H1 (cell line): ENCODE data around the gene FCER1A. TPM values are rescaled to one million over a fixed set of nuclear protein-coding genes. Genes with fewer than 3 reads are reported as not detected.

Experiments used
- CTCF ChIA-PET: fragments of 300-600 bp; sonication (Branson Sonifier 250); formaldehyde crosslinking; loops from one replicate; lab custom pipeline; 2021; ENCODE audit not compliant: partially characterized antibody; lab: Charles Lee
- POLR2A ChIA-PET: fragments of 300-600 bp; sonication (Branson Sonifier 250); formaldehyde crosslinking; loops from one replicate; lab custom pipeline; 2021; ENCODE audit warnings: inconsistent platforms; ENCODE audit not compliant: partially characterized antibody; lab: Charles Lee
- DNase-seq, 2 experiments: peaks; one replicate each; pipeline versions ENCODE4 v3.0.0 to v3.0.0-alpha.2; 2010 to 2022; ENCODE audit warnings: low spot score in 2 of 2, low read depth in 1 of 2, mixed read lengths in 1 of 2
- FAIRE-seq: peaks from 2 replicates; lab custom pipeline; 2011; peaks lifted over from hg19 to GRCh38; lab: Jason Lieb, UNC
- H2AFZ ChIP-seq: 2 replicates; pipeline ENCODE4 v1.8.1; 2012; ENCODE audit warnings: low read length, inconsistent platforms
- H2AK5ac ChIP-seq: 2 replicates; pipeline ENCODE4 v1.6.1; 2013; ENCODE audit warnings: low read depth, low read length
- H2BK120ac ChIP-seq: replicated peaks from 2 replicates; pipeline ENCODE3; 2013; ENCODE audit warnings: low read depth, low read length, inconsistent platforms
- H2BK12ac ChIP-seq: 2 replicates; pipeline ENCODE4 v1.6.1; 2013; ENCODE audit warnings: low read depth, low read length
- H2BK15ac ChIP-seq: 2 replicates; pipeline ENCODE4 v1.6.1; 2013; ENCODE audit warnings: low read length
- H2BK20ac ChIP-seq: 2 replicates; pipeline ENCODE4 v1.6.1; 2013; ENCODE audit warnings: low read length
- H2BK5ac ChIP-seq: 2 replicates; pipeline ENCODE4 v1.6.1; 2013; ENCODE audit warnings: low read depth, low read length
- H3K14ac ChIP-seq: 2 replicates; pipeline ENCODE4 v1.6.1; 2013; ENCODE audit warnings: inconsistent platforms; ENCODE audit not compliant: insufficient read length
- H3K18ac ChIP-seq: 2 replicates; pipeline ENCODE4 v1.6.1; 2013; ENCODE audit warnings: low read length; ENCODE audit errors: extremely low read depth
- H3K23ac ChIP-seq: 2 replicates; pipeline ENCODE4 v1.6.1; 2013; ENCODE audit warnings: inconsistent platforms; ENCODE audit not compliant: insufficient read length
- H3K23me2 ChIP-seq: 2 replicates; pipeline ENCODE4 v1.6.1; 2013; ENCODE audit warnings: low read depth, low read length
- H3K27ac ChIP-seq: 2 replicates; pipeline ENCODE4 v1.6.1; 2011; ENCODE audit warnings: low read depth, low read length, inconsistent platforms
- H3K27me3 ChIP-seq, 4 experiments: replicated peaks in 1 of 4; 1 replicate in 1 of 4; 2 replicates in 3 of 4; pipeline versions ENCODE4 v1.6.1 to v1.8.1; 2011 to 2013; ENCODE audit warnings: low read length in 3 of 4, mild to moderate bottlenecking in 3 of 4, inconsistent platforms in 2 of 4, mixed read lengths in 2 of 4, moderate library complexity in 1 of 4; ENCODE audit not compliant: control insufficient read depth in 3 of 4, insufficient read depth in 3 of 4; ENCODE audit errors: extremely low read depth in 1 of 4
- H3K36me3 ChIP-seq, 4 experiments: 2 replicates each; pipeline versions ENCODE4 v1.6.1 to v1.8.1; 2011 to 2013; ENCODE audit warnings: mild to moderate bottlenecking in 4 of 4, low read length in 3 of 4, moderate library complexity in 2 of 4, control low read depth in 1 of 4, inconsistent platforms in 1 of 4; ENCODE audit not compliant: insufficient read depth in 4 of 4, control insufficient read depth in 2 of 4
- H3K4ac ChIP-seq: replicated peaks from 2 replicates; pipeline ENCODE3; 2013; ENCODE audit warnings: low read length, low read depth, mixed read lengths, inconsistent platforms; ENCODE audit not compliant: insufficient read length
- H3K4me1 ChIP-seq, 4 experiments: replicated peaks in 1 of 4; 1 replicate in 1 of 4; 2 replicates in 3 of 4; pipeline versions ENCODE4 v1.6.1 to v1.8.1; 2011 to 2013; ENCODE audit warnings: low read length in 3 of 4, inconsistent platforms in 2 of 4, mixed read lengths in 1 of 4; ENCODE audit not compliant: insufficient read depth in 4 of 4, control insufficient read depth in 3 of 4
- H3K4me2 ChIP-seq, 2 experiments: 2 replicates each; pipeline versions ENCODE4 v1.6.1 to v1.8.1; 2011 to 2013; ENCODE audit warnings: low read depth in 2 of 2, low read length in 2 of 2, control low read depth in 1 of 2, inconsistent platforms in 1 of 2, mild to moderate bottlenecking in 1 of 2; ENCODE audit not compliant: insufficient read depth in 1 of 2
- H3K4me3 ChIP-seq, 4 experiments: fragments of 200-600, 300-600 bp in 1 of 4; sonication (generic), shearing (Covaris generic), sonication (Bioruptor Twin) in 1 of 4; 2 replicates each; pipeline versions ENCODE4 v1.5.1 to v1.8.1; 2011 to 2016; ENCODE audit warnings: low read length in 4 of 4, low read depth in 3 of 4, control low read depth in 2 of 4, inconsistent platforms in 2 of 4, mild to moderate bottlenecking in 2 of 4, mixed read lengths in 1 of 4, moderate library complexity in 1 of 4; ENCODE audit not compliant: insufficient read depth in 2 of 4; ENCODE audit errors: extremely low read depth in 1 of 4
- H3K56ac ChIP-seq: replicated peaks from 2 replicates; pipeline ENCODE3; 2013; ENCODE audit warnings: low read depth, mild to moderate bottlenecking, mixed read lengths, low read length, inconsistent platforms; ENCODE audit not compliant: insufficient read length
- H3K79me1 ChIP-seq: 2 replicates; pipeline ENCODE4 v1.6.1; 2013; ENCODE audit warnings: low read depth, low read length, control low read depth
- H3K79me2 ChIP-seq, 2 experiments: 2 replicates each; pipeline versions ENCODE4 v1.6.1 to v1.8.1; 2012 to 2013; ENCODE audit warnings: low read length in 2 of 2, mild to moderate bottlenecking in 2 of 2, inconsistent platforms in 1 of 2; ENCODE audit not compliant: insufficient read depth in 2 of 2, control insufficient read depth in 1 of 2
- H3K9ac ChIP-seq, 4 experiments: replicated peaks in 1 of 4; 1 replicate in 1 of 4; 2 replicates in 3 of 4; pipeline versions ENCODE4 v1.6.1 to v1.8.1; 2011 to 2013; ENCODE audit warnings: low read depth in 3 of 4, low read length in 3 of 4, control low read depth in 2 of 4, mild to moderate bottlenecking in 2 of 4, moderate library complexity in 2 of 4, inconsistent platforms in 1 of 4; ENCODE audit errors: extremely low read depth in 1 of 4
- H3K9me3 ChIP-seq, 2 experiments: 2 replicates each; pipeline versions ENCODE4 v1.6.1 to v1.8.1; 2012 to 2013; ENCODE audit warnings: mild to moderate bottlenecking in 2 of 2, moderate library complexity in 2 of 2, control low read depth in 1 of 2, inconsistent platforms in 1 of 2, low read depth in 1 of 2, low read length in 1 of 2, mixed read lengths in 1 of 2; ENCODE audit not compliant: insufficient read depth in 2 of 2
- H4K20me1 ChIP-seq, 2 experiments: replicated peaks in 1 of 2; 2 replicates each; pipeline versions ENCODE3 to v1.8.1; 2011 to 2013; ENCODE audit warnings: inconsistent platforms in 2 of 2, low read length in 2 of 2, mild to moderate bottlenecking in 1 of 2; ENCODE audit not compliant: insufficient read depth in 2 of 2, control insufficient read depth in 1 of 2
- H4K5ac ChIP-seq: 2 replicates; pipeline ENCODE4 v1.6.1; 2013; ENCODE audit warnings: low read length, low read depth, mixed read lengths, inconsistent platforms; ENCODE audit not compliant: insufficient read length
- H4K8ac ChIP-seq: 2 replicates; pipeline ENCODE4 v1.8.0; 2013; ENCODE audit warnings: mild to moderate bottlenecking, moderate library complexity, low read length, inconsistent platforms; ENCODE audit not compliant: insufficient read depth; ENCODE audit errors: extremely low read depth
- H4K91ac ChIP-seq: replicated peaks from 2 replicates; pipeline ENCODE3; 2013; ENCODE audit warnings: low read length, mixed read lengths, inconsistent platforms; ENCODE audit not compliant: insufficient read length
- EGR1 ChIP-seq: IDR thresholded peaks from 2 replicates; pipeline ENCODE4 v1.6.1; 2011; ENCODE audit warnings: low read depth, low read length, borderline replicate concordance
- GTF2F1 ChIP-seq: IDR thresholded peaks from 2 replicates; pipeline ENCODE4 v1.6.1; 2012; ENCODE audit warnings: low read depth, low read length, improper control_type of control experiment, borderline replicate concordance
- NANOG ChIP-seq: IDR thresholded peaks from 2 replicates; pipeline ENCODE4 v1.6.1; 2011; ENCODE audit warnings: low read length, low read depth, mild to moderate bottlenecking, inconsistent platforms; ENCODE audit not compliant: insufficient read depth, poor library complexity, severe bottlenecking
- SIX5 ChIP-seq: IDR thresholded peaks from 2 replicates; pipeline ENCODE4 v1.6.1; 2011; ENCODE audit warnings: mild to moderate bottlenecking, low read depth, low read length
- polyA plus RNA-seq, 7 experiments: library from polyadenylated mRNA; depleted of rRNA in 3 of 7; stranded (reverse) in 5 of 7; unstranded in 2 of 7; fragments of >200 nt in 5 of 7; fragments of 200-250 nt in 2 of 7; gene quantifications; 1 replicate in 5 of 7; 2 replicates in 1 of 7; 4 replicates in 1 of 7; pipeline versions ENCODE4 v1.2.1 to v1.2.3, GENCODE V29; 2011 to 2013; ENCODE audit warnings: missing spikeins in 2 of 7, mixed read lengths in 2 of 7
- total RNA-seq: library from RNA; stranded (reverse); fragmentation: NEBNext Ultra II Directional; extraction: Animal tissue kit (Norgen Biotek cat#: 25700); gene quantifications from 2 replicates; pipeline ENCODE4 v1.2.1, GENCODE V29; 2021

FCER1A gene
- total and polyA plus RNA-seq, 2 of the 8 experiments (the other 6 are each of a cell fraction or from before 2014, with no cell fraction given): not detected

DNA sequence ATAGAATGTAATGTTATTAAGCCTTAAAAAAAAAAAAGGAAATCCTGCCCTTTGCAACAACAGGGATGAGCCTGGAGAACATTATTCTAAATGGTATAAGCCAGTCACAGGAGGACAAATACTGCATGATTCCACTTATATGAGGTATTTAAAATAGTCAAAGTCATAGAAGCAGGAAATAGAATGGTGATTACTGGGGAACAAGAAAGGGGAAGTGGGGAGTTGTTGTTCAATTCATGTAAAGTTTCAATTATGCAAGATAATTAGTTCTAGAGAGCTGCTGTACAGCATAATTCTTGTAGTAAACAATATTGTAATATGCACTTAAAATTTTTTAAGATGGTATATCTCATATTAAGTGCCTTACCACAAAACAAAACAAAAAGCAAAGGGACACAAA is 13.2 kb downstream of the FCER1A start:
- Histone ChIP-seq H3K9me3 (peaks cover 42 to 56% of the 10 kb centered on the region in 2 experiments), H4K20me1 (no peaks in the 10 kb centered on the region), H3K36me3 (no peaks in the 10 kb centered on the region), H3K56ac (no peak overlapping the region), H3K9ac (no peak overlapping the region), H2BK20ac (no peak overlapping the region), H3K4ac (no peak overlapping the region), H4K91ac (no peak overlapping the region), H4K5ac (no peak overlapping the region), H3K79me2 (no peaks in the 10 kb centered on the region), H3K27ac (no peak overlapping the region), H3K79me1 (no peaks in the 10 kb centered on the region), H2BK12ac (no peak overlapping the region), H3K27me3 (no peaks in the 10 kb centered on the region), H2AFZ (no peak overlapping the region), H3K23ac (no peak overlapping the region), H3K18ac (no peak overlapping the region), H3K4me1 (no peaks in the 10 kb centered on the region), H2BK120ac (no peak overlapping the region), H2BK15ac (no peak overlapping the region), H3K4me3 (no peak overlapping the region), H3K23me2 (no peaks in the 10 kb centered on the region), H3K4me2 (no peak overlapping the region), H2AK5ac (no peak overlapping the region), H4K8ac (no peak overlapping the region)
- POLR2A ChIA-PET: no interaction called here
- no peak for DNase-seq
- CTCF ChIA-PET: no interaction called here
- TF ChIP-seq GTF2F1: no peak
- TF ChIP-seq SIX5: no peak
- TF ChIP-seq EGR1: no peak
- TF ChIP-seq NANOG: no peak
- TF ChIP-seq, all 59 proteins: peak for 0
- no peak for FAIRE-seq
- Histone ChIP-seq H3K14ac (no peak overlapping the region), H2BK5ac (no peak overlapping the region)
